ENCODE data around the gene PAGE4.

Gene PAGE4, protein sequence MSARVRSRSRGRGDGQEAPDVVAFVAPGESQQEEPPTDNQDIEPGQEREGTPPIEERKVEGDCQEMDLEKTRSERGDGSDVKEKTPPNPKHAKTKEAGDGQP

DNA sequence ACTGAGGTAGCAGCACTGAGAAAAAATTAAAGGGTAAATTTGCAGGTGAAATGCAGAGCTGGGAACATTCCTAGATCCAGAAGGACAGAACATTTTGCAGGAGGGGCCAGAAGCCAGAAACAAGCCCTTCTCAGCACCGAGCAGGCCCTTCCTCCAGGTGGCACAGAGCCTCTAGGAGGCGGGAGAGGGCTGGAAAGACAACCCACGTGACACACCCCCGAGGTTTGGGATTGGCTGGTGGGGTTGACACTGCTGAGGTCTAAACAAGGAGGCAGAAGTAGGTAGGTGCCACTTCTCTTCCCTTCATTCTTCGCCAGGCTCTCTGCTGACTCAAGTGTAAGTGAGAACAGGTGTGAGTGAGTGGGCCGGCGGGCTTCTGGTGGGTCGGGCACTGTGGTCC, at the start of gene PAGE4:
TSS of gene PAGE4 (plus strand) at position 288 of the 400 bp plus-strand sequence. CDS start 1,126 bp downstream, outside the sequence.
- DNase-seq = peak; percentile 1

DNA sequence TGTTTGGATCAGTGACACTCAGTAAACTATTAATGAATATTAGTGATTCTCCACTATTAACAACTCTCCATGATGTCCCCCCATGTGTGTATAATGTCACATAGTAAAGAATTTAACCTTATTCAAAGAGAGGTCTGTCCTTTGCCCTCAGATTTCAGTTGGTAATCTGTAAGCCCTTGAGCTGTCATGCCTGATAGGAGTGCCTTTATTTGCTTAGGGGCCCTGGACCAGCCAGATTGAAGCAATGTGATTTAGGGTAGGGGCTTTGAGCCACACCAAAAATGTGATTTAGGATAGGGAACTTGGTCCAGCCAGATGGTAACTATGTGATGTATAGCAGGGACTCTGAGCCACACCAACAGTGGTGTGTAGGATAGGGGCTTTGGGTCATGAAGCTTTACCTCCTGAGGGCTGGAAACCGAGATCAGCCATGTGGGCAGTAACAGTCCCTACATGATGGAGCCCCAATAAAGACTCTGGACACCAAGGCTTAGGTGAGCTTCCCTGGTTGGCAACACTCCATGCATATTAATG, 44.3 kb upstream of the PAGE4 start:
- DNase-seq = no peak

DNA sequence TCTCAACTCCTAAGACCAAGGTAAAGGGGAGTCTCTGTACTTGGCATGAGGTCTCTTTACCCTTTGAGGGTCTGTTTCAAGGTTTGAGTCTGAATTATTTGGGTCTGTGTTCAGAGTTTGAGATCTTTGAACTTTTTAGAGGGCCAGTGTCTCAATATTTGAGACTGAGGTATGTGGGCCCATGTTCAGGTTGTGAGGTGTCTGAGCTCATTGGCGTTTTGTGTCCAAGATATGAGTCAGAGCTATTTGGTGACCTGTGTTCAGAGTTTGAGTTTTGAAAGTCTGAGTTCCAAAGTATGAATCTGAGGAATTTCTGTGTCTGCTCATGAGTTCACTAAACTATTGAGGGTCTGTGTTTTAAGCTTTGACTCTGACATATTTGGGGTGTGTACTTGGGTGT, 36.7 kb upstream of the PAGE4 start:
- DNase-seq = no peak

DNA sequence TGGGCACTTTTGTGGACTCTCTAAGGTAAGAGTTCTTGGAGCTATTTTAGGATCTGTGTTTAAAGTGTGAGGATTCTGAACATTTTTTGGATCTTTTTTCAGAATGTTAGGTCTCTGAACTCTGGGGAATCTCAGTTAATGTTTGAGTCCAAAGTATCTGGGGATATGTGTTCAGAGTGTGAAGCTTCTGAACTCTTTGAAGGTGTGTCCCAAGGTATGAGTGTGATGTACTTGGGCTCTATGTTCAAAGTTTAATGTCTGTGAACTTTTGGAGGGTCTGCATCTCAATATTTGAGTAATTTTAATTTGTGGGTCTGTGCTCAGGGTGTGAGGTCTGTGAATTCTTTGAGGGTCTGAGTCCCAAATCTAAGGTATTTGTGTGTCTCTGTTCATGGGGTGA, 35.4 kb upstream of the PAGE4 start:
- DNase-seq = no peak

DNA sequence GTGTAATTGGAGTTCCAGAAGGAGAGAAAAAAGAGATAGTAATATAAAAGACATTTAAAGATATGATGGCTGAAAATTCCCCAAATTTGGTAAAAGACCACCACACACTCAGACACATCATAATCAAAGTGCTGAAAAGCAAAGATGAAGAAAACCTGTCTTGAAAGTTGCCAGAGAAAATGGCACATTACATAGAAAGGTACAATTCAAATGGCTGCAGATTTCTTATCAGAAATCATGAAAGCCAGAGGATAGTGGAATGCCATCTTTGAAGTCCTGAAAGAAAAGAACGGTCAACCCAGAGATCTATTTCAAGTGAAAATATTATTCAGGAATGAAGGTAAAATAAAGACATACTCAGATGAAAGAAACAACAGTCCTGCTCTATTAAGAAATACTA, 29.3 kb upstream of the PAGE4 start:
- no peak for DNase-seq

DNA sequence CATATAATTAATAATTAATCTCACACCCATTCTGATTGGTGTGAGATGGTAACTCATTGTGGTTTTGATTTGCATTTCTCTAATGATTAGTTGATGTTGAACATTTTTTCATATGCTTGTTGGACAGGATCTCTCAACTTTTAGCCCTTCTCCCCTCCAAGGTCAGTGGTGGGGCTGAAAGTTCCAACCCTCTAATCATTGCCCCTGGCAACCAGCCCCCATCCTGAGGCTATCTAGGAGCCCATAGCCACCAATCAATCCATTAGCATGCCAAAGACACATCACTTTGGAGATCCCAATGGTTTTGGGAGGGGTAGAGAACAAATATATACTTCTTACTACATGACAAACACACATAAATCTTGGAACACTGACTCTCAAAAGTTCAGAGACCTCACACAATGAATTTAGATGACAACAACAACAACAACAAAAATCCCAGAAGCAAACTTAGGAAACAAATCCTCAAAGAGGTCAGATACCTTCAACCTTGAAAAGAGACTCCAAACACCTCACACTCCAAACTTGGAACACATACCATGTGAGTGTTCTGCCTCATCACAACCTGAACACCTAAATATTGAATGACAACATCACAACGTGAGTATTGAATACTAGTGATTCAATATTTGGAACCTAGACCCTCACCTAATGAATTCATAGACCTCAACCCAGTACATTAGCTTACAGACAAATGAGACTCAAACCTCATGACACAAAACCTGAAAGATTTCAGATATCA, 19.0 kb upstream of the PAGE4 start:
- no peak for DNase-seq

DNA sequence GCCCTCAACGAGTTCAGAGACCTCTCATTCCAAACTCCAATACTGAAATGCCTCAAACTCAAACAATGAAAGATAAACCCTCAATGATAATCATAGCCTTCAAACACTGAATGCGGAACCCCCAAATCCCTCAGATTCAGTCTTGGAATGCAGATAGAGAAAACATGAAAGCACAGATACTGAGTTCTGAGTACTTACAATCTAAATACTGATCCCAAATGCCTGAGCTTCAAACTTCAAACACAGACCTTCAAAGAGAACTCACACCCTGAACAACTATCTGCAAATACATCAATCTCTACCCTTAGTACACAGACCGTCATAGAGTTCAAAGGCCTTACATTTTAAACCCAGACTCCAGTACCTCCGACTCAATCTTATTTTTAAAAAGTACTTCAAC, 16.9 kb upstream of the PAGE4 start:
- DNase-seq = no peak

DNA sequence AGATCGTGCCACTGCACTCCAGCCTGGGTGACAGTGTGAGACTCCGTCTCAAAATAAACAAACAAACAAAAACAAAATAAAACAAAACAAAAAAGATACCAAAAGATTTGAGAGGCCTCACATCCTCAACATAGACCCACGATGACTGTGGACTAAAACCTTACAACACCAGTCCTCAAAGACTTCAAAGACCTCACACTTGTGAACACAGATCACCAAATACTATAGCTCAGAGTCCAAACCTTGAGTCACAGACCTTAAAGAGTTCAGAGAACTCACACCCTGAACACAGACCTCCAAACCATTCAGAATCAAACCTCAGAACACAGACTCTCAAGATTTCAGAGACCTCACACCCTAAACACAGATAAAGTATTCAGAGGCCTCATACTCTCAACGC, 12.7 kb upstream of the PAGE4 start:
- DNase-seq = no peak

DNA sequence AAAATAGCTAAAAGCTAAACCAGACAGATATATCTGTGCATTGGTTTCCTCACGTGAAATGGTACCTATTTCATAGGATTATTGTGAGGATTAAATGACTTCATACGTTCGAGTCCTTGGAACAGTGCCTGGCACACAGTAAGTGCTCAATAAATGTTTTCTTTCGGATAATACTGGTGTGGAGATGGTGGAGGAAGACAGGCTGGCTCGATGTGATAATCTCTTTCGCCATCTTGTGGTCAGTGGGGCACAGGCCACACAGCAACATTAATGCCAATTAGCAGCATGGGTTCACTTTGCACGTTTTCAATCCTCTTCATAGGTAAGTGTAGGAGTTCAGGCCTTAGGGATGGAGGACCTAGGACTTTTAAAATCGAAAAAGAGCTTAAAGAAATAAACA, 9.3 kb downstream of the PAGE4 start:
- peak; percentile 55 for DNase-seq

DNA sequence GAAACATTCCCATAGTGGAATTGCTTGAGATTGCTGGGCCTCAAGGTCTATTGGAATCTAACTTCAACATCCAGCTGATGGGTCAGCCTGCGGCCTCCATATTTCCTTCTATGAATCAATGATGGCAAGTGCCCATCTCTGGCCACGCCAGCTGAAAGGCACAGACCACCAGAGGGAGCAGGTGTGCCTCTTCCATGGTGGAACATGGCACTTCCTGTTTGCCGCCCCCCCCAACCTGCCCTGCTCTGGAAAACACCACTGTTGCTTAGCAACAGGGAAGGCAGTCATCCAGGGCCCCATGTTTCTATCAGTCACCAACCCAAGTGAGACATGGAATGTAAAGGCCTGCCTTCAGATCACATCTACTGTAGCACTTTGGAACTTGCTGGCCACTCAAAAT, 11.6 kb downstream of the PAGE4 start:
- DNase-seq = peak; percentile 75

DNA sequence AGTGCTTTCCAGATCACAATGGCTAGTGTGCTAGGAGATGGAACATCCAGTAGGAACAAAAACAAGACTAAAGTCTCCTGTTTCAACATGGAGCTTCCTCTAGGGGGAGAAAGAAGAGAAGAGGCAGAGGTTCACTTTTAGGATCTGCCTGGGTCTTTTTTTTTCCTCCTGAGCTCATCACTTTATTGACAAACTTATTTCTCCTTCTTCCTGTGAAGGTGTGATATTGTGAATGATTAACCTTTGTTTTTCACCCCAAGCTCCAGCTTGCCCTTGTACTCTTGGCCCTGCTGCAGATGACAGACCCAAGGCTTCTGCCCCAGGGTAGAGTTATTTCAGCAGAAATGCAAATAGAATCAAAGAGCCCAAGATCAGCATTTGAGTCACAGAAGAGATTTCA, 13.5 kb downstream of the PAGE4 start:
- DNase-seq = no peak

DNA sequence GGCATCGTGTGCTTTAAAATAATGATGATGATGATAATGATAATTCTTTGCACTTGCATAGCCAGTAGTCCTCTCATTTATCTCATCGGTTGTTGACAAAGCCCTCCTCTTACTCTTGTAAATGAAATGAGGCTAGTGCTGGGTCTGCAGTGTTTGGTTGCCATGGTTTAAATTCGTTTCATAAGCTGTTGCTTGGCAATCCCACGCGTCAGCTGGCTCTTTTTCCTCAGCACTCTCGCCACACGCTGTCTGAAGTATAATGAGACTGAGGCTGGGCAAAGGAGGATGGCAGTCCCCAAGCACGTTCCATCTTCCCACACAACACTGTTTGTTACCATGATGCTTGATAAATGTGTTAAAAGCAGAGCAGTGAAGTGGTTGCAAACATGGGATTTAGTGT, 15.5 kb downstream of the PAGE4 start:
- DNase-seq = no peak

DNA sequence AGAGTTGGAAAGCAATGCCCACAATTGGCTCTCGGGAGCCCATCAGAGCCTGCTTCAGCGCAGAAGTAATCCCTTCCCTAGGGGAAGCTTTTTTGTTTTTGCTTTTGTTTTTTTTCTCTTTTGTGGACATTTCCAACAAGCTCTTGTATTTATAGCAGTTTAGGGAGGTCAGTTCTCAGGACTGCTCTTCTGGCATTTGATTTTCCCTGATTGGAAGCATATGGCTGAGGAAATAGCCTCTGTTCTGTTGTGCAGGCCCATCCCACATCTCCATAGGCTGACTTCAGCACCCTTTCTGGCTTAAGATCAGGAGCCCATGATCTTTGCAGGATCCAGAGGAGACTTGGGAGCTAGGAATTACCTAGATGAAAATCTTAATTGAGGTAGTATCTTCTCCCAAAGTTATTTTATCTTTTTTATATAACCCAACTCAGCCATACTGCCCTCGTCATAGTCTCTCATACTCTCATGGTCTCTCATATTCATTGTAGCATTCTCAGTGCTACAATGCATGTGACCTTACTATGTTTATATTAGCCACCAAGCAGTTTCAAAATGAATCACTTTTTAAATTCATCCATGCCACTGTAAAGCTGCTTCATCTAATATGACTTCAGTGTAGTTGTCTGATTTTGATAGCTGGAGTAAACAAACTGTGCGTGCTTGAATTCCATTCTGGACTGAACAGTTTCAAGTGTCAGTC, 16.7 kb downstream of the PAGE4 start:
- no peak for DNase-seq

DNA sequence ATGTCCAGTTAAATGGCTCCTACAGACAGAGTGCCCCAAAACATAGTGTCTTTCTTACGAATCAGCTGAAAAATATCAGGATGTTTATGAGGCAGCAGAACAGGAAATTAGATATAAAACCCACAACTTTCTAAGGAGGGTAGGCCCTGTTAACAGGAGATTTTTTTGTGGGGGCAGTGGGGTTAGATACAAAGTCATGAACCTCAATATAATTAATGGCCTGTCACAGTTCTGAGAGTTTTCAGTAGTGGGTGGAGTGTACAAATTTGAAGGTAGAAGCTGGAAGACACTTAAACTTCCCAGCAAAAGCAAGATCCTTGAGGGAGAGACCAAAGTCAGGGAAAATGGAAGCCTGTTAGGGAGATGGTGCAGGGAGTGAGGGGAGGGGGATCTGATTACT, 17.4 kb downstream of the PAGE4 start:
- DNase-seq = no peak

DNA sequence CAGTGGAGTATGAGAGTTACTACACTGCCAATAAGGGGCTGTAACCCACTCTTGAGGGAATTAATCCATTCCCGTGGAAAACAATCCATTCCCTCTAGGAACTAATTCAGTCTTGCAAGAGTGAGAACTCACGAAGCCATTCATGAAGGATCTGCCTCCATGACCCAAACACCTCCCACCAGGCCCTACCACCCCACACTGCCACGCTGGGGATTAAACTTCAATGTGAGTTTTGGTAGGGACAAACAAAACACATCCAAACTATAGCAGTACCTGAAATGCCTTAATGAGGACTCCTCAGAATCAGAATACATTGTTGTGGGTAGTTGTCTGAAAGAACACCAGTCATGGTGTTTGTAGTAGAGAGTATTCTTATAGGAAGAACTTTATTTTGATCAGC, 19.2 kb downstream of the PAGE4 start:
- no peak for DNase-seq

DNA sequence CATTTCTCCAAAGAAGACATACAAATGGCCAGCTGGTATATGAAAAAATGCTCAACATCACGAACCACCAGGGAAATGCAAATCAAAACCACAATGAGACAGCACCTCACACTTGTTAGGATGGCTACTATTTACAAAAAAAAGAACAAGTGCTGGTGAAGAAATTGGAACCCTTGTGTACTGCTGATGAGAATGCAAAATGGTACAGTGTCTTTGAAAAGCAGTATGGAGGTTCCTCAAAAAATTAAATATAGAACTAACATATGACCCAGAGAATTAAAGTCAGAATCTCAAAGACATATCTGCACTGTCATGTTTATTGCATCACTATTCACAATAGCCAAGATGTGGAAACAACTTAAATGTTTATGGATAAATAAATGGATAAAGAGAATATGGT, 20.9 kb downstream of the PAGE4 start:
- DNase-seq = peak; percentile 7

DNA sequence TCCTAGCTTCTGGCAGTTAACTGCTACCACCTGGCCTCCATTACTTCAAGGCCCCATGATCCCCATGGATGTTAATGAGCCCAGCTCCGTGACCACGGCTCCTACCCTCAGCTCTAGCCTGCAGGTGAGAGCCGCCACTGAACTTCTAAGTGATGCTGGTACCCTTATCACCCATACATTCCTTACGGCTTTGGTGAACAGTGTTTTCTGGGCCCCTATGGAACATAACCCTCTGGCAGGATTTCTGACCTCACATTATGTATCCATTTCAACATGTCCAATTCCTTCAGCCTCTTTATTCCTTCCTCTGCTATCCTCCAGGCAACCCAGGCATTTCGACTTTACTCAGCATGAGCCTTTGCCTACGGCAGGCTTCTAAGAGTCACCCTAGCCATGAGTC, 24.6 kb downstream of the PAGE4 start:
- DNase-seq = no peak

DNA sequence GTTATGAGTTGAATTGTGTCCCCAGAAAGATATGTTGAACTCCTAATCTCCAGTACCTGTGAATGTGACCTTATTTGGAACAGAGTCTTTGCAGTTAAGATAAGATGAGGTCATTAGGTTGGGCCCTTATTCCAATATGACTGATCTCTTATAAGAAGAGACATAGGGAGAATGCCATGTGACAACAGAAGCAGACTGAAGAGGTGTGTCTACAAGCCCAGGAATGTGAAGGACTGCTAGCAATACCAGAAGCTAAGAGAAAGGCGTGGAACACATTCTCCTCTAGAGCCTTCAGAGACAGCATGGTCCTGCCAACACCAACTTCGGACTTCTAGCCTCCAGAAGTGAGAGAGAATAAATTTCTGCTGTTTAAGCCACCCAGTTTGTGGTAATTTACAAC, 27.7 kb downstream of the PAGE4 start:
- DNase-seq = no peak

DNA sequence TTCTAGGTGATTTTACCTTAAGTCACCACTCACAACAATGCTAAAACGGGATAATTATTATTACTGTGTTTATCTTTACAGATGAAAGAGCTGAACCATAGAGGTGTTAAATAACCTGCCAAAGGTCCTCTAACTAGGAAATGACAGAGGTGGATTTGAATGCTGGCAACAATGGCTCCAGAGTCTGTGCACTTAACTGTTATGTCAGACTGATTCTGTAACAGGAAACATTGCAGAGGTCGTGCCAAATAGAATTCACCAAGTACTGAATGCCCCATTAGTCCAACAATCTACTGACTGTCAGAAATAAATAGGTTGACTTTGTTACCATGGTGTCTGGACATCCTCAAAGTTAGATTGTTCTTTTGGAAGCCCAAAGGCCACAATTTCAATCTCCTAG, 29.2 kb downstream of the PAGE4 start:
- no peak for DNase-seq

DNA sequence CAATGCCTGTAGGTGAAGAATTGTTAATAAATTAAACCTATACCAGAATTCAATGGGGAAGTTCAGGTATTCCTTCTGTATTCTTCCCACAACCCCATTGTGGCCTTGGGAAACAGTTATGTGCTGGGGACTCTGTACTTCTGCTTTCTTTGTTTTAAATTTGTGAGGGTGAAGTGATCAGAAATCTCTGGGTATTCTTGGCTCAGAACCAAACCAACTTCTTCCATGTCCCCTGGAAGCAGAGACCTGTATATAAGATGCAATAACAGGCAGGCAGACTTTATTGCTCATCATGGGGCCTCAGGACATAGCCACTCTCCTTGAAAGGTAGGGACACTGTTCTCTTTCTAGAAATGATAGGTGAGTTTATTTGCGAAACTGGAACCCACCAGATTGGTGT, 30.4 kb downstream of the PAGE4 start:
- no peak for DNase-seq

DNA sequence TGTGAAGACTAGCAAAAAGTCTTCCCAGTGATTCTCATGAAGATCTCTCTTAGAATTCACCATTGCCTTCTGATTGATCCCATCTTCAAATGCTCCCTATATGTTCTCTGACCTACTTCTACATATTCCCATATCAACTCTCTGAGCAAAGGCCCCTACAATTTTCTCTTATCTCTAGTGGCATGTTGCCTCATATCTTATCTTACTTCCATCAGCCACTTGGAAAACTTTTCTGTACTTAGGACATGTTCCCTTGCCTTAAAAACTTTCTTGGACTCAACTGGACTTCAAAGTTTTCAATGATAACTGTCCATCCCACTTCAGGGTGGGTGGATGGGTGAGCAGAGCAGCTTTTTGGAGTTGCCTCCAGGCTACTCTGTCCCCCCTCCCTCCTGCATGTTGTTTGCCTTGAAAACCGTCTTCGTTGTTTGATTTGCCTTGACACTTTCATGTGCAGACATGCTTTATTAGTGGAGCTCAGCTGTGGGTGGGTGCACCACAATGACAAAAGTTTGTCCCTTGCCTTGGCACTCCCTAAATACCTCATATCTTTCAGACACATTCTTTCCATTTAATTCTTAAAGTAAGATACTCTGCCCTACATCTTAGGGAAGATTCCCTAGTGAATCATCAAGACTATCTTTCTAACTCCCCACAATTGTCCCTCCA, 31.9 kb downstream of the PAGE4 start:
- no peak for DNase-seq

DNA sequence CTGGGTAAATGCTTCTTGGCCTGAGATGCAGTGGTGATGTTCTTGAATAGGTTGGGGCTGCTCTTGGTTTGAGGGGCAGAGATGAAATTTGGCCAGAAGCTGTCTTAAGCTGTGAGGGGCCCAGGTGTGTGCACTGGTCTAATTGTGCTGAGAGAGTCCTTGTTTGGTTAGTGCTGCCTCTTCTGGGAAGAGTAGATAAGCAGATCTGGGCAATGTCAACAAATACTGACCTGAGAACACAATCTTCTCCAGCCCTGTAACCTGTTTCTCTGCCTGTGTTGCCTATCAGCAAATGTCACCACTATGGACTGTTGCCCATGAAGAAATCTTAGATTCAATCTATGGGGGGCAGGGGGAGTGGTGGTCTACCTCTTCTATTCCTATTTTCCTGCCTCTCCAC, 33.0 kb downstream of the PAGE4 start:
- DNase-seq = no peak

DNA sequence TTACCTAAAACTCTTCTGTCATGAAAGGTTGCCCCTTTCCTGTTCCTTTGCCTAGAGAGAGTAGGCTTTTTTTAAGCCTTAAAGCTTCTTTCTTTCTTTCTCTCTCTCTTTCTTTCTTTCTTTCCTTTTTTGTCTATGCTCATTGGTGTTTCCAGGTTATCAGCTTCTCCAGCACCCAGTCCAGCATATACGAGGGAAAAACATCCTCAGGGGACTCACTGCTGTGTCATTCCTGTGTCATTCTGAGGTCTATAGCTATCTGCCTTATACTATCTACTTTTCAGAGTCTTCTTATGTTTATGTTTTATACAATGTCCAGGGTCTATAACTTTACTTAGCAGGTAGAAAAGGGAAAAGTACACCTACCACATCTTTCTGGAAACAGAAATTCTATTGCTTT, 39.6 kb downstream of the PAGE4 start:
- DNase-seq = no peak

DNA sequence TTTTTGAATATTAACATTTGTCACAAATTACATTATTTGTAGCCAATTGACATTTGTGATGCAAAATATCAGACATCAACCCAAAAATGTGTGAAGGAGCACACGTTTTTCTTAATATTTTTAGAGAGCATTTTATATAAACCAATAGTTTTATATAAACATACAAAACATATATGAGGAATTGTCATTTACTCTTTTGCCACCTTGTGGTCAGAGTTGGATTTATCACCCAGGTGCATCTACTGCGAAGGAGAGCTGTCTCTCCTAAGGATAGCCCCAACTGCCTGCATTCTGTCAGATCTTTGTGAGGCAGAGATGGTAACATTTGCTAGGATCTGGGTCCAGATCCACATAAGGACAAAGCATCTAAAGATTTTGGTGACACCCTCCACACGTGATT, 47.6 kb downstream of the PAGE4 start:
- DNase-seq = peak; percentile 54
